HEK293 (cell line): ENCODE results near the gene TMEM151B.

Experiments
- CTCF ChIA-PET: fragments of 350-600 bp; formaldehyde crosslinking; extraction: SDS; loops from one replicate; lab custom pipeline; 2021; ENCODE audit warnings: antibody characterized with exemption; lab: Yijun Ruan, JAX
- POLR2A ChIA-PET: fragments of 300-600 bp; formaldehyde crosslinking; extraction: SDS; loops from one replicate; lab custom pipeline; 2020; ENCODE audit warnings: antibody characterized with exemption, inconsistent platforms; lab: Yijun Ruan, JAX
- H3K27ac ChIP-seq: fragments of 200-500 bp; sonication (Bioruptor generic); 2 replicates; pipeline ENCODE4 v1.5.1; 2014; ENCODE audit warnings: low read depth, low read length, control low read depth, inconsistent platforms; ENCODE audit errors: extremely low read depth
- H3K36me3 ChIP-seq, 2 experiments: fragments of 200-500 bp in 1 of 2; sonication (Bioruptor generic) in 1 of 2; 1 replicate in 1 of 2; 2 replicates in 1 of 2; pipeline ENCODE4 v1.5.1; 2014 to 2017; ENCODE audit warnings: inconsistent platforms in 2 of 2, low read length in 2 of 2; ENCODE audit not compliant: control insufficient read depth in 2 of 2, insufficient read depth in 1 of 2
- H3K4me1 ChIP-seq: fragments of 200-500 bp; sonication (Bioruptor generic); 2 replicates; pipeline ENCODE4 v1.5.1; 2014; ENCODE audit warnings: mild to moderate bottlenecking, low read length, inconsistent platforms; ENCODE audit not compliant: control insufficient read depth, insufficient read depth
- H3K4me3 ChIP-seq: 2 replicates; pipeline ENCODE4 v1.5.1; 2011; ENCODE audit warnings: low read depth, mild to moderate bottlenecking, control low read depth, low read length, moderate library complexity
- H3K9me3 ChIP-seq: fragments of 200-500 bp; sonication (Bioruptor generic); 2 replicates; pipeline ENCODE4 v1.5.1; 2014; ENCODE audit warnings: low read depth, low read length, inconsistent platforms; ENCODE audit not compliant: control insufficient read depth, insufficient read depth
- AEBP2 ChIP-seq: fragments of 450-650 bp; formaldehyde crosslinking; IDR thresholded peaks from 2 replicates; pipeline ENCODE4 v1.5.1; 2016; ENCODE audit warnings: missing biosample characterization, missing genetic modification characterization, borderline replicate concordance
- GLI2 ChIP-seq: fragments of 450-650 bp; formaldehyde crosslinking; IDR thresholded peaks from 2 replicates; pipeline ENCODE4; 2017; ENCODE audit warnings: missing biosample characterization, missing genetic modification characterization, low read depth, borderline replicate concordance
- MEIS1 ChIP-seq: sonication (generic); formaldehyde crosslinking; IDR thresholded peaks from 2 replicates; pipeline ENCODE4 v1.8.1; 2022; ENCODE audit warnings: missing genetic modification reagents, mild to moderate bottlenecking, borderline replicate concordance
- MYNN ChIP-seq: fragments of 450-650 bp; formaldehyde crosslinking; IDR thresholded peaks from 2 replicates; pipeline ENCODE4 v1.5.1; 2016; ENCODE audit warnings: missing biosample characterization, missing genetic modification characterization, borderline replicate concordance
- PRDM10 ChIP-seq: fragments of 450-650 bp; formaldehyde crosslinking; IDR thresholded peaks from 2 replicates; pipeline ENCODE4 v1.5.1; 2016; ENCODE audit warnings: missing biosample characterization, missing genetic modification characterization
- YY1 ChIP-seq: fragments of 450-650 bp; formaldehyde crosslinking; IDR thresholded peaks from 2 replicates; pipeline ENCODE4 v1.5.1; 2018; ENCODE audit warnings: missing biosample characterization, missing genetic modification characterization
- ZBTB8A ChIP-seq: fragments of 450-650 bp; formaldehyde crosslinking; IDR thresholded peaks from 2 replicates; pipeline ENCODE4 v1.5.1; 2016; ENCODE audit warnings: missing biosample characterization, missing genetic modification characterization
- ZNF155 ChIP-seq: fragments of 450-650 bp; formaldehyde crosslinking; IDR thresholded peaks from 2 replicates; pipeline ENCODE4 v1.5.1; 2016; ENCODE audit warnings: missing biosample characterization, missing genetic modification characterization
- ZNF19 ChIP-seq: fragments of 450-650 bp; formaldehyde crosslinking; IDR thresholded peaks from 2 replicates; pipeline ENCODE4; 2016; ENCODE audit warnings: missing biosample characterization, missing genetic modification characterization, low read depth
- ZNF341 ChIP-seq: fragments of 450-650 bp; formaldehyde crosslinking; IDR thresholded peaks from 2 replicates; pipeline ENCODE4; 2016; ENCODE audit warnings: low read depth, missing biosample characterization, missing genetic modification characterization
- ZNF513 ChIP-seq: fragments of 450-650 bp; IDR thresholded peaks from 2 replicates; pipeline ENCODE4 v1.5.1; 2018; ENCODE audit warnings: missing biosample characterization, missing genetic modification characterization
- ZNF560 ChIP-seq: fragments of 450-650 bp; formaldehyde crosslinking; IDR thresholded peaks from 2 replicates; pipeline ENCODE4 v1.5.1; 2017; ENCODE audit warnings: missing biosample characterization, missing genetic modification characterization, borderline replicate concordance
- ZNF660 ChIP-seq: fragments of 450-650 bp; IDR thresholded peaks from 2 replicates; pipeline ENCODE4 v1.5.1; 2018; ENCODE audit warnings: missing biosample characterization, mild to moderate bottlenecking, missing genetic modification characterization
- ZNF791 ChIP-seq: fragments of 450-650 bp; formaldehyde crosslinking; IDR thresholded peaks from 2 replicates; pipeline ENCODE4 v1.5.1; 2016; ENCODE audit warnings: missing biosample characterization, missing genetic modification characterization
- TF ChIP-seq, protein P1 (sequence below): fragments of 450-650 bp; formaldehyde crosslinking; IDR thresholded peaks from 2 replicates; pipeline ENCODE4 v1.5.1; 2016; ENCODE audit warnings: missing biosample characterization, missing genetic modification characterization
- TF ChIP-seq, protein P2 (sequence below): fragments of 450-650 bp; formaldehyde crosslinking; IDR thresholded peaks from 2 replicates; pipeline ENCODE4 v1.5.1; 2016; ENCODE audit warnings: missing biosample characterization, missing genetic modification characterization

Gene TMEM151B

DNA sequence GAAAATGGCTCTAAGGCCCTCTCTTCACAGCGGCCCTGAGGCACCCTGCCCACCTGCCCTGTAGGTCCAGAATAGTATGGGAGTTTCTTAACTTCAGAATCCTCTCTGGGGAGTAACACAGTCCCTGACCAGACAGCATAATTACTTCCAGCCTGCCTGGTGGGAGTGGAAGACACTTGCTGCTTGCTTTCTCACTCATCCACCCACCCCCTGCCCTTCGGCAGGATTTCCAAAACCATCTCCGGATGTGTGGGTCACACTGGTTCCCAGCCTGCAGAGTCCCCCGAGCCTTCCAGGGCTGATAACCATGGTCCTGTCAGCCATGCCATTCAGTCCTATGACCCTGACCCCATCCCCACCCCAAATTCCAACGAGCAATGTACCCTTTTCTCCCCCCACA, 41.4 kb upstream of the TMEM151B start (continued):
- TF ChIP-seq ZNF791 (tag by site-specific recombination) (no peak), ZNF19 (tag by site-specific recombination) (no peak)
- TF ChIP-seq, all 188 proteins: peak for 0

GRCh38 chr6:44229376-44230033, 40.7 kb upstream of the TMEM151B start:
- Histone ChIP-seq H3K9me3 (no peaks in the 10 kb centered on the region), H3K36me3 (peaks cover 5 to 62% of the 10 kb centered on the region in 2 experiments; a peak in 2 of 3 replicates), H3K4me1 (peaks cover 13% of the 10 kb centered on the region), H3K27ac (no peak overlapping the region), H3K4me3 (no peak overlapping the region)
- ChIA-PET CTCF (interaction anchor here (0.8 to 1.5 kb wide), 3 partner anchors 8 to 57 kb away, joined by 3 to 7 read pairs (median 4); no protein-coding TSS in a partner anchor), POLR2A (interaction anchor here (1.4 kb wide), 1 partner anchor 17 kb away, joined by 10 read pairs; the partner anchor contains the start of gene HSP90AB1)
- TF ChIP-seq AEBP2 = no peak
- no peak for TF ChIP-seq MEIS1
- TF ChIP-seq YY1 = no peak

- Histone ChIP-seq H3K9me3 (no peaks in the 10 kb centered on the region), H3K4me3 (no peak overlapping the region), H3K36me3 (peaks cover 5 to 68% of the 10 kb centered on the region in 2 experiments; a peak in 2 of 3 replicates), H3K27ac (no peak overlapping the region), H3K4me1 (peaks cover 13% of the 10 kb centered on the region)
- POLR2A ChIA-PET = interaction anchor here (0.6 to 1.4 kb wide), 2 partner anchors 17 to 90 kb away, joined by 4 to 10 read pairs; partner anchors contain the start of gene HSP90AB1
- CTCF ChIA-PET = interaction anchor here (0.6 to 1.5 kb wide), 4 partner anchors 8 to 58 kb away, joined by 3 to 7 read pairs (median 4); partner anchors contain the start of gene HSP90AB1
- TF ChIP-seq ZBTB8A (tag by site-specific recombination) (no peak), ZNF341 (tag by site-specific recombination) (no peak), ZNF155 (tag by site-specific recombination) (no peak), GLI2 (tag by site-specific recombination) (no peak), PRDM10 (tag by site-specific recombination) (no peak), ZNF660 (tag by site-specific recombination) (no peak), ZNF513 (tag by site-specific recombination) (no peak), ZNF560 (tag by site-specific recombination) (no peak), MYNN (tag by site-specific recombination) (no peak)
- TF ChIP-seq, protein P1, sequence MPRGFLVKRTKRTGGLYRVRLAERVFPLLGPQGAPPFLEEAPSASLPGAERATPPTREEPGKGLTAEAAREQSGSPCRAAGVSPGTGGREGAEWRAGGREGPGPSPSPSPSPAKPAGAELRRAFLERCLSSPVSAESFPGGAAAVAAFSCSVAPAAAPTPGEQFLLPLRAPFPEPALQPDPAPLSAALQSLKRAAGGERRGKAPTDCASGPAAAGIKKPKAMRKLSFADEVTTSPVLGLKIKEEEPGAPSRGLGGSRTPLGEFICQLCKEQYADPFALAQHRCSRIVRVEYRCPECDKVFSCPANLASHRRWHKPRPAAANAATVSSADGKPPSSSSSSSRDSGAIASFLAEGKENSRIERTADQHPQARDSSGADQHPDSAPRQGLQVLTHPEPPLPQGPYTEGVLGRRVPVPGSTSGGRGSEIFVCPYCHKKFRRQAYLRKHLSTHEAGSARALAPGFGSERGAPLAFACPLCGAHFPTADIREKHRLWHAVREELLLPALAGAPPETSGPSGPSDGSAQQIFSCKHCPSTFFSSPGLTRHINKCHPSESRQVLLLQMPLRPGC (tag by site-specific recombination) = no peak
- TF ChIP-seq, protein P2, sequence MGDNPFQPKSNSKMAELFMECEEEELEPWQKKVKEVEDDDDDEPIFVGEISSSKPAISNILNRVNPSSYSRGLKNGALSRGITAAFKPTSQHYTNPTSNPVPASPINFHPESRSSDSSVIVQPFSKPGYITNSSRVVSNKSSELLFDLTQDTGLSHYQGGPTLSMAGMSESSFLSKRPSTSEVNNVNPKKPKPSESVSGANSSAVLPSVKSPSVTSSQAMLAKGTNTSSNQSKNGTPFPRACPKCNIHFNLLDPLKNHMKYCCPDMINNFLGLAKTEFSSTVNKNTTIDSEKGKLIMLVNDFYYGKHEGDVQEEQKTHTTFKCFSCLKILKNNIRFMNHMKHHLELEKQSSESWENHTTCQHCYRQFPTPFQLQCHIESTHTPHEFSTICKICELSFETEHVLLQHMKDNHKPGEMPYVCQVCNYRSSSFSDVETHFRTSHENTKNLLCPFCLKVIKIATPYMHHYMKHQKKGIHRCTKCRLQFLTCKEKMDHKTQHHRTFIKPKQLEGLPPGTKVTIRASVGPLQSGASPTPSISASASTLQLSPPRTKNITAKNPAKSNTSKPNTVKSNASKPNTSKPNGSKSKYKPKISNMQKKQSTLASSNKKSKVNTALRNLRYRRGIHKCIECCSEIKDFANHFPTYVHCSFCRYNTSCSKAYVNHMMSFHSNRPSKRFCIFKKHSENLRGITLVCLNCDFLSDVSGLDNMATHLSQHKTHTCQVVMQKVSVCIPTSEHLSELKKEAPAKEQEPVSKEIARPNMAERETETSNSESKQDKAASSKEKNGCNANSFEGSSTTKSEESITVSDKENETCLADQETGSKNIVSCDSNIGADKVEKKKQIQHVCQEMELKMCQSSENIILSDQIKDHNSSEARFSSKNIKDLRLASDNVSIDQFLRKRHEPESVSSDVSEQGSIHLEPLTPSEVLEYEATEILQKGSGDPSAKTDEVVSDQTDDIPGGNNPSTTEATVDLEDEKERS (tag by site-specific recombination) = no peak
Observed at GRCh38 chr6:44230034-44230675, 40.1 kb upstream of the TMEM151B start.
